Epithelial cell of esophagus (primary cell): ENCODE data around the gene AOPEP.

Source experiments
- DNase-seq: peaks from one replicate; pipeline ENCODE4 v3.0.0; 2010; ENCODE audit warnings: low read depth
- H3K4me3 ChIP-seq: 2 replicates; pipeline ENCODE4 v1.5.1; 2011; ENCODE audit warnings: mild to moderate bottlenecking, low read length, control low read depth
- TF ChIP-seq, protein P1 (sequence below): IDR thresholded peaks from 2 replicates; pipeline ENCODE4 v1.5.1; 2011; ENCODE audit warnings: low read depth, mild to moderate bottlenecking, low read length, control low read depth, inconsistent platforms; ENCODE audit not compliant: insufficient read depth; ENCODE audit errors: missing control alignments

Gene AOPEP

DNA sequence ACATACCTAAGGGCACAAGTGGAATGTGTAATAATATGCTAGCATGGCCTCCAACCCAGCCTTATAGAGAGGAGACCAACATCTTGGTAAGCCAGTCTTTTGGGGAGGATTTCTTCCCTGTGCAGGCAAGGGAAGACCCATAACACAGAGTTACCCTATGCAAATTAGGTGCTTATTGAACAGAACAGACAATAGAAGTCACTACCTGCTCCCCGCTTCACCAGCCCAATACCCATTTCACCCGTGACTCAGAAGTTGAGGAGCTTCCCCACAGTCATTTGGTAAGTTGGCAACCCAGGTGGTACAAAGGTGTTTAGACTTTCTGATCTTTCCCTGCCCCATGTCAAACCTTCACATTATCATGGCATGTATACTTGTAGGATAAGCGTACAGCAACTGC lies 44.6 kb downstream of the AOPEP start:
- H3K4me3 ChIP-seq: no peak overlapping the region
- TF ChIP-seq, protein P1, sequence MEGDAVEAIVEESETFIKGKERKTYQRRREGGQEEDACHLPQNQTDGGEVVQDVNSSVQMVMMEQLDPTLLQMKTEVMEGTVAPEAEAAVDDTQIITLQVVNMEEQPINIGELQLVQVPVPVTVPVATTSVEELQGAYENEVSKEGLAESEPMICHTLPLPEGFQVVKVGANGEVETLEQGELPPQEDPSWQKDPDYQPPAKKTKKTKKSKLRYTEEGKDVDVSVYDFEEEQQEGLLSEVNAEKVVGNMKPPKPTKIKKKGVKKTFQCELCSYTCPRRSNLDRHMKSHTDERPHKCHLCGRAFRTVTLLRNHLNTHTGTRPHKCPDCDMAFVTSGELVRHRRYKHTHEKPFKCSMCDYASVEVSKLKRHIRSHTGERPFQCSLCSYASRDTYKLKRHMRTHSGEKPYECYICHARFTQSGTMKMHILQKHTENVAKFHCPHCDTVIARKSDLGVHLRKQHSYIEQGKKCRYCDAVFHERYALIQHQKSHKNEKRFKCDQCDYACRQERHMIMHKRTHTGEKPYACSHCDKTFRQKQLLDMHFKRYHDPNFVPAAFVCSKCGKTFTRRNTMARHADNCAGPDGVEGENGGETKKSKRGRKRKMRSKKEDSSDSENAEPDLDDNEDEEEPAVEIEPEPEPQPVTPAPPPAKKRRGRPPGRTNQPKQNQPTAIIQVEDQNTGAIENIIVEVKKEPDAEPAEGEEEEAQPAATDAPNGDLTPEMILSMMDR: no peak
- DNase-seq: no peak

DNA sequence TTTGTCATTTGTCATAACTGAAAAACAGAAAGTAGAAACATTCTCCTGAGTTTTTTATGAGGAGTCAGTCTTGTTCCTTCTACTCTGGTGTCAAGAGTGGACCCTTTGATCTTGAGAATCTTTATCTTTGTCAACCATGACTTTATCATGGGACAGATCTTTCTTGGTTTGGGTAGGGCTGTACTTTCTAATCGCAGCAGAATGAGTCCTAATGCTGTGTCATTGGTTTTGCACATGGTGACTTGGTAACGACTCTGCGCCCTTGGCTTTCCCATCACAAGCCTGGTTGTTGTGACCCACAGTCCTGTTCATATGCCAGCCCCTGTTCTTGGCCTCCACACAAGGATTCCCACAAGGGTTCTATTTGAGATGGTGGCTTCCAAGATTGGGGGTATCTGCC lies 45.6 kb downstream of the AOPEP start:
- no peak overlapping the region for H3K4me3 ChIP-seq
- DNase-seq: no peak
- TF ChIP-seq, protein P1: no peak

DNA sequence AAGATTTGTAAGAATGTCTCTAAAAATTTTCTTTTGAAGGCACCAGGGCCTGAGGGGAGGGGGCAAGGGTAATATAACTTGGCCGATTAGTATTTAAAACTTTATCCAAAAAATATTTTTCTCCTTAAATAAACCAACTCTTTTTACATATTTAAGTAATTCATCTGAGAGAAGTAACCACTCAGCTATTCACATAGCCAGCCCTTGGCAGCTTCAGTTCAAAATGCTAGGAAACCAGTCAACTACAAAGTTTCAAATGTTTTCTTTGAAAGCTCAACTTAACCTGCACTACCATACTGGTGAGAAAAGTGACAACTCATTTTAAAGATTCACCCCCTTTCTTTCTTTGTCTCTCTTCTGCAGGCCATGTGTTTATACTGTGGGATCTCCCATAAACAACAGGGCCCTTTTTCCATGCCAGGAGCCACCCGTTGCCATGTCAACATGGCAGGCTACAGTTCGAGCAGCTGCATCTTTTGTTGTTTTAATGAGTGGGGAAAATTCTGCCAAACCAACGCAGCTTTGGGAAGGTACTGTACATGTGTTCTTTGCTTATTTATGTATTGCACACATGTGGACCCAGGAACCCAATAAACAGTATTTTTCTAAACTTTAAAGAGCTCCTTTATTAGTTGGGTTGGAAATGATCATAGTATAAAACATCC lies 46.3 kb downstream of the AOPEP start:
- TF ChIP-seq, protein P1: no peak
- no peak for DNase-seq
- no peak overlapping the region for H3K4me3 ChIP-seq

DNA sequence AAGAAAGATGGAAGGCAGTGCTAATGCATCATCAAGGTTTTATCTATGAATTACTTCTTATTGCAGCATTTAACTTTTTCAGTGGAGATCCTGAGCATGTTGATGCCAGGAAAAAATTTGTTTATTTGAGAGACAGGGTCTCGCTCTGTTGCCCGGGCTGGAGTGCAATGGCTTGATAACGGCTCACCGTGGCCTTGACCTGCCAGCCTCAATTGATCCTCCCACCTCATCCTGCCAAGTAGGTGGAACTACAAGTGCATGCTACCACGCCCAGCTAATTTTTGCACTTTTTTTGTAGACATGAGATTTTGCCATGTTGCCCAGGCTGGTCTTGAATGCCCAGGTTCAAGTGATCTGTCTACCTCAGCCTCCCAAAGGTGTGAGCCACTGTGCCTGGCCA lies 47.2 kb downstream of the AOPEP start:
- TF ChIP-seq, protein P1: no peak
- no peak overlapping the region for H3K4me3 ChIP-seq
- DNase-seq: no peak

DNA sequence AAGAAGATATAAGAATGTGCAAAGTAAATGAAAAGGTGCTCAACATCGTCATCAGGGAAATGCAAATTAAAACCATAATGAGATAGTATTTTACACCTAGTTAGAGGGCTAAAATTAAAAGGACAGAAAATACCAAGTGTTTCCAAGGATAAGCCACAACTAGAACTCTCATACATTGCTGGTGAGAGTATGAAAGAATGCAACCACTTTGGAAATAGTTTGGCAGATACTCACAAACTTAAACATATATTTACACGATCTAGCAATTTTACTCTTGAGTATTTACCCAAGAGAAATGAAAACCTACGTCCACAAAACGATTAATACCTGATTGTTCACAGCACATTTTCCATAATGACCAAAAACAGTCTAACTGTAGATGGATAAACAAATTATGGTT lies 51.5 kb downstream of the AOPEP start:
- DNase-seq: no peak
- no peak overlapping the region for H3K4me3 ChIP-seq
- TF ChIP-seq, protein P1: no peak

DNA sequence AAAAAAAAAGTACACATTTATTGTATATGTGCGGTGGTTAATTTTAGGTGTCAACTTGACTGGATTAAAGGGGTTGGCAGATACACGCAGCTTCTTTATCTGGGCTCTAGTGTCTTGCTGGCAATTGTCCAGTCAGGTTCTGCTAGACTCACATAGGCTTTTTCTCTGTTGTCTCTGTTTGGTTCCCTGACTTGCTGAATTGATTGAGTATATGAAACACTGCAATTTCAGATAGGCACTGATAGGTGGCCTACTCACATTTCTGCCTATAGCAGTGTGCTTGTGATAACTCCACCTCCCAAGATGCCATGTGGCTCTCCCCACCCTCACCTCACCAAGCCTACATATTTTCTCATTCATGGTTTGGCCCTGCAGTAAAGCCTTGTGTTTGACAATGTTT lies 52.5 kb downstream of the AOPEP start:
- H3K4me3 ChIP-seq: no peak overlapping the region
- no peak for DNase-seq
- TF ChIP-seq, protein P1: no peak

DNA sequence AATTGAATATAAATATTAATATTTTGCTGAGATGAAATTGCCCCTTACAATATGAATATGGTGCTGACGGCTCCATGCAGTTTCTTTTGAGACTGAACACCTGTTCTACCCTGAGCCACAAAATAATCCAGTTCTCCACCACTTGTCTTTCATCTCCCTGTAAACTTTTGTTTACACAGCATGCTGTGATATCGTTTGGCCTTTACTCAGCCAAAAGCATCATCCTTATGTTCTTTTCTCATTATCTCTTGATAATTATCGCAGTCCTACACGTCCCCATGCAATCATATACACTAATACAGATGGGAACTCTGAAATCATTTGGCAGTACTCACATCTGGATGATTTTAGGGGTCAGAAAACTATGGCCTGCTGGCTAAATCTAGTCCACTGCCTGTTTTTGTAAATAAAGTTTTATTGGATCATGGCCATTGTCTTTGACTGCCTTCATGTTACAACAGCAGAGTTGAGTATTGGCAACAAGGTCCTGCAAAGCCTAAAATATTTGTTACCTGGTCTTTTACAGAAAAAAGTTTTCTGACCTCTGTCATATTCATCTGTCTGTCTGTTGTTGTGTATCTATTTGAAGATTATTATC lies 53.3 kb downstream of the AOPEP start:
- no peak for DNase-seq
- no peak overlapping the region for H3K4me3 ChIP-seq
- TF ChIP-seq, protein P1: no peak
